Stimulated activated naive CD8-positive, alpha-beta T cell treated with anti-CD3 and anti-CD28 coated beads, Interleukin-15, Interleukin-2, amounts not matched to agents 100 U/mL and 50 U/mL, for 24 hours (primary cell): ENCODE measurements around the gene DAGLA.

ENCODE experiments used
- ATAC-seq: fragments of 150-1000 bp; cut with Tn5 transposase; one replicate; pipeline ENCODE4 v1.10.0; 2021
- DNase-seq: peaks from one replicate; pipeline ENCODE4 v3.0.0; 2021

Gene DAGLA

GRCh38 chr11:61690706-61691379, 10.7 kb downstream of the DAGLA start:
- ATAC-seq: no peak
- DNase-seq: no peak

- DNase-seq (no peak), ATAC-seq (no peak)
Observed at GRCh38 chr11:61691380-61692156, 11.4 kb downstream of the DAGLA start.

- DNase-seq (no peak), ATAC-seq (no peak)
Observed at GRCh38 chr11:61693922-61694601, 13.9 kb downstream of the DAGLA start.

- ATAC-seq (no peak), DNase-seq (no peak)
Observed at GRCh38 chr11:61694602-61694939, 14.4 kb downstream of the DAGLA start.

- ATAC-seq: no peak
- no peak for DNase-seq
Observed at GRCh38 chr11:61694946-61695706, 14.9 kb downstream of the DAGLA start.

- ATAC-seq (peak; percentile 98), DNase-seq (peak; percentile 94)
Observed at GRCh38 chr11:61695917-61696316, 15.7 kb downstream of the DAGLA start.

- DNase-seq: no peak
- ATAC-seq: no peak
Observed at GRCh38 chr11:61696602-61697001, 16.4 kb downstream of the DAGLA start.

- ATAC-seq (no peak), DNase-seq (no peak)
Observed at GRCh38 chr11:61697078-61697502, 16.9 kb downstream of the DAGLA start.

GRCh38 chr11:61697764-61698163, 17.6 kb downstream of the DAGLA start:
- no peak for ATAC-seq
- DNase-seq: no peak

- DNase-seq (no peak), ATAC-seq (no peak)
Observed at GRCh38 chr11:61698173-61698948, 18.2 kb downstream of the DAGLA start.

- no peak for ATAC-seq
Observed at GRCh38 chr11:61699737-61700160, 19.6 kb downstream of the DAGLA start.

GRCh38 chr11:61700212-61700611, 20.0 kb downstream of the DAGLA start:
- DNase-seq: no peak

More at GRCh38 chr11:61699737-61700160, 19.6 kb downstream of the DAGLA start:
- DNase-seq: no peak

GRCh38 chr11:61700720-61701119, 20.5 kb downstream of the DAGLA start:
- DNase-seq (no peak), ATAC-seq (no peak)

More at GRCh38 chr11:61700212-61700611, 20.0 kb downstream of the DAGLA start:
- ATAC-seq: no peak

GRCh38 chr11:61701242-61701886, 21.2 kb downstream of the DAGLA start:
- no peak for ATAC-seq
- DNase-seq: peak; percentile 20

- DNase-seq (no peak), ATAC-seq (no peak)
Observed at GRCh38 chr11:61702701-61703312, 22.6 kb downstream of the DAGLA start.

- DNase-seq (no peak), ATAC-seq (no peak)
Observed at GRCh38 chr11:61704838-61705237, 24.6 kb downstream of the DAGLA start.

GRCh38 chr11:61706452-61707400, 26.5 kb downstream of the DAGLA start:
- ATAC-seq: no peak

GRCh38 chr11:61707574-61707973, 27.4 kb downstream of the DAGLA start:
- DNase-seq (no peak), ATAC-seq (no peak)

More at GRCh38 chr11:61706452-61707400, 26.5 kb downstream of the DAGLA start:
- DNase-seq: no peak

- DNase-seq (no peak), ATAC-seq (no peak)
Observed at GRCh38 chr11:61709110-61709509, 28.9 kb downstream of the DAGLA start.
